ENCODE results near the gene RNF214.

DNA sequence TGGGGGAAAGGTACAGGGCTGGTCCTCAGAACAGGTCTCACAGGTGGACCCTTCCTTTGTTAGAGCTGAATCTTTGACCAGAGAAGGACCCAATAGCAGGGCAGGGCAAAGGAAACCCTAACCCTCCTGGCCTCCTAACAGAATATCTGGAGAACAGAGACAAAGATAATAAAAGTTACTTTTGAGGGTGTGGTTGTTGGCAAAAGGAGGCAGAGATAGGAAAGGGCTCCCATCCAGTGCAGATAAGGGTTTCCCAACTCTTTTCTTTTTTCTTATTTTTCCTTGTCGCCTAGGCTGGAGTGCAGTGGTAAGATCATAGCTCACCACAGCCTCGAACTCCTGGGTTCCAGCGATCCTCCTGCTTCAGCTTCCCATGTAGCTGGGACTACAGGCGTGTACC lies 12.5 kb upstream of the RNF214 start:
- TF ChIP-seq, protein P1, sequence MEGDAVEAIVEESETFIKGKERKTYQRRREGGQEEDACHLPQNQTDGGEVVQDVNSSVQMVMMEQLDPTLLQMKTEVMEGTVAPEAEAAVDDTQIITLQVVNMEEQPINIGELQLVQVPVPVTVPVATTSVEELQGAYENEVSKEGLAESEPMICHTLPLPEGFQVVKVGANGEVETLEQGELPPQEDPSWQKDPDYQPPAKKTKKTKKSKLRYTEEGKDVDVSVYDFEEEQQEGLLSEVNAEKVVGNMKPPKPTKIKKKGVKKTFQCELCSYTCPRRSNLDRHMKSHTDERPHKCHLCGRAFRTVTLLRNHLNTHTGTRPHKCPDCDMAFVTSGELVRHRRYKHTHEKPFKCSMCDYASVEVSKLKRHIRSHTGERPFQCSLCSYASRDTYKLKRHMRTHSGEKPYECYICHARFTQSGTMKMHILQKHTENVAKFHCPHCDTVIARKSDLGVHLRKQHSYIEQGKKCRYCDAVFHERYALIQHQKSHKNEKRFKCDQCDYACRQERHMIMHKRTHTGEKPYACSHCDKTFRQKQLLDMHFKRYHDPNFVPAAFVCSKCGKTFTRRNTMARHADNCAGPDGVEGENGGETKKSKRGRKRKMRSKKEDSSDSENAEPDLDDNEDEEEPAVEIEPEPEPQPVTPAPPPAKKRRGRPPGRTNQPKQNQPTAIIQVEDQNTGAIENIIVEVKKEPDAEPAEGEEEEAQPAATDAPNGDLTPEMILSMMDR (IDR thresholded peaks at IDR 0.05): no peak
- TF ChIP-seq POLR2A (IDR thresholded peaks at IDR 0.05): no peak

Data from esophagus squamous epithelium (tissue), 4 donors.